ENCODE measurements around the gene ZNF385D.

Gene ZNF385D

GRCh38 chr3:21750831-21751391, at the start of gene ZNF385D:
Gene ZNF385D, minus strand, starts transcription at chr3:21751210. Its CDS starts 294 bp downstream, at chr3:21750916.
- in situ Hi-C loops (cut with HindIII; ENCODE audit: low sequenced_read_pairs): no loop called here
- peak within 1 kb of the TSS; percentile 76 for H3K4me3 ChIP-seq (ENCODE audit: low read depth, low read length)
- no peak for TF ChIP-seq CTCF (IDR thresholded peaks at IDR 0.05; ENCODE audit: low read depth, low read length, missing control alignments)
- DNase-seq (ENCODE audit: low read depth): peak; percentile 65

GRCh38 chr3:21798356-21799088, 47.5 kb upstream of the ZNF385D start:
- DNase-seq (ENCODE audit: low read depth): no peak
- in situ Hi-C loops (cut with HindIII; ENCODE audit: low sequenced_read_pairs): no loop called here
- no peak for TF ChIP-seq CTCF (IDR thresholded peaks at IDR 0.05; ENCODE audit: low read depth, low read length, missing control alignments)
- no peak overlapping the region for H3K4me3 ChIP-seq (ENCODE audit: low read depth, low read length)

DNA sequence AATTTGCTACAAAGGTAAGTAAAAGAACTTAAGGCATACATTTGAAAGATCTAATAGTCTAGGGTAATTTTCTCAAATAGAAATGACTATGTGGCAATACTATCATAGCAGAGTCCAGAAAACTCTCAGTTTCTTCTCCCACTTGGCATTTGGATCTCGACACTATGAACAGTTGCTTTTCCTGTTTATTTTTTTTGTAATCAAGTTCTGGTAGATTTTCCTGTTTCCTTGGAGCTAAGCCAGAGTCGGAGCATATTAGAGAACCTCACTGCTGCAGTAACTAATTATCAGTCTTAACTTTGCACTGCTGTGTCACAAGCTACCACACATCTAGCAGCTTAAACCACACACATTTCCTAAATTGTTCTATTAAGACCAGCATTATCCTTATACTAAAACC, 44.9 kb upstream of the ZNF385D start:
- no peak for TF ChIP-seq CTCF (IDR thresholded peaks at IDR 0.05; ENCODE audit: low read depth, low read length, missing control alignments)
- no peak overlapping the region for H3K4me3 ChIP-seq (ENCODE audit: low read depth, low read length)
- in situ Hi-C loops (cut with HindIII; ENCODE audit: low sequenced_read_pairs): no loop called here
- no peak for DNase-seq (ENCODE audit: low read depth)

DNA sequence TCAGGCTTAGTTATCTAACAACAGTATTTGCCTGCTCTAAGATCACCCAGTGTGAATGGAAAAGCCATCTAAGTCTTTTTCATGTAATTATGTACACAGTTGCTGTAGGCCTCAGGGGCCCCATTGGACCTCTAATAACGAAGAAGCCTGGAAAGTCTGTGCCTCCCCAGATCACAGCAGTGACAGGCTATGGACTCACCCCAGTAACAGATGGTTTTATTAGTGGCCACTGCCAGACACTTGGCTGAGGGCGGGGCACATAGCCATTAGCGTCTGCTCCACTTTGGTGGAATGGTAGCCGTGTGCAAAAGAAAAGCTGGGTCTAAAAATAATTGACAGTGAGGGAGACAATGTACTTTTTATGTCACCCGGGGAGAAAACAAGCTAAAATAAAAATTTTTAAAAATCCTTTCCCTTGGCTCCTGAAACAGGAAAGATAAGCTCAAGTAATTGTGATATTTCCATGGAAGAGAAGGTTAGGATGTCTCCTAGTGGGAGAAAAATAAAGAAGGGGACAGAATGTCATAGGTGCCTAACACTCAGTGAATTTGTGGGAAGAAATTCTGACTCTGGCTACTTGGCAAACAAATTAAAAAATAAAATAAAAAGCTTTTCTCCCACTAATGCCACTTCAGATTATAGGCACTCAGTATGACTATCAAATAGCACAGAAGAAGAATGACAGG, 44.3 kb upstream of the ZNF385D start:
- TF ChIP-seq CTCF (IDR thresholded peaks at IDR 0.05; ENCODE audit: low read depth, low read length, missing control alignments): no peak
- no peak overlapping the region for H3K4me3 ChIP-seq (ENCODE audit: low read depth, low read length)
- in situ Hi-C loops (cut with HindIII; ENCODE audit: low sequenced_read_pairs): no loop called here
- no peak for DNase-seq (ENCODE audit: low read depth)

DNA sequence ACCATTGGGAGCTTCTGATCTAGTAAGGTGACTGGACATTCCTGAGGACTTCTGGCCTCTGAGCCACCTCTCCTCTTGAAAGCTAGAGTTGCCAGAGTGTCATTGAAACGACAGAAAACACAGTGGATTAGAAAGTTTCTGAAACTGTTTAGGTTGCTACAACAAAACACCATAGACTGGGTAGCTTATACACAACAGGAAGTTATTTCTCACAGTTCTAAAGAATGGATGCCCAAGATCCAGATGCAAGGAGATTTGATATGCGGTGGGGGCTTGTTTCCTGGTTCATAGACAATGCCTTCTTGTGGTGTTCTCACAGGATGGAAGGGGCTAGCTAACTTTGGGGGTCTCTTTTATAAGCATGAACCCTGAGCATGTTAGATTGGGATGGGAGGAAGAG, 43.3 kb upstream of the ZNF385D start:
- DNase-seq (ENCODE audit: low read depth): no peak
- in situ Hi-C loops (cut with HindIII; ENCODE audit: low sequenced_read_pairs): no loop called here
- no peak for TF ChIP-seq CTCF (IDR thresholded peaks at IDR 0.05; ENCODE audit: low read depth, low read length, missing control alignments)
- H3K4me3 ChIP-seq (ENCODE audit: low read depth, low read length): no peak overlapping the region

DNA sequence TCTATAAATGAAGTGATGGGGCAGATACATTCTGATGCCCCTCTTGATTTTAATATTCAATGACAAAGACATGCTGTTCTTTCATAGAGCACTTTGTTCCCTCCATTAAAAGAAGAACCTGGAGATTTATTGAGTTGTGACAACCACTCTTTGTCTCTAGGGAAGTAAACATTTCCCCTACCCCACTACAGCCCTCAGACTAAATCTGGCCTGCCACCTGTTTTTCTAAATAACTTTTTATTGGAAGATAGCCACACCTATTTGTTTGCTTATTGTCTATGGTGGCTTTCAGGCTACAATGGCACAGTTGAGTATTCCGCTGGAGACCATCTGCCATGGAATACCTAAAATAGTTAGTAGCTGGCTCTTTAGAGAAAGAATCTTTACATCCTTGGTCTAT, 41.2 kb upstream of the ZNF385D start:
- no peak for TF ChIP-seq CTCF (IDR thresholded peaks at IDR 0.05; ENCODE audit: low read depth, low read length, missing control alignments)
- in situ Hi-C loops (cut with HindIII; ENCODE audit: low sequenced_read_pairs): no loop called here
- no peak overlapping the region for H3K4me3 ChIP-seq (ENCODE audit: low read depth, low read length)
- DNase-seq (ENCODE audit: low read depth): no peak

Measured in astrocyte of the cerebellum (primary cell).